HepG2 (cell line): ENCODE data around the gene BCKDHB. TPM values are rescaled to one million over a fixed set of nuclear protein-coding genes. Genes with fewer than 3 reads are reported as not detected.

Experiments
- ADNP ChIP-seq: sonication (generic); formaldehyde crosslinking; IDR thresholded peaks from 2 replicates; pipeline ENCODE4 v1.4.0; 2020; ENCODE audit warnings: missing genetic modification reagents
- BRF2 ChIP-seq: sonication (generic); formaldehyde crosslinking; IDR thresholded peaks from 2 replicates; pipeline ENCODE4 v1.8.1; 2022; ENCODE audit warnings: mild to moderate bottlenecking, missing genetic modification reagents
- CHCHD3 ChIP-seq: sonication (generic); formaldehyde crosslinking; IDR thresholded peaks from 2 replicates; pipeline ENCODE4 v1.8.0; 2022; ENCODE audit warnings: mild to moderate bottlenecking, missing genetic modification reagents, moderate library complexity
- HDAC2 ChIP-seq: sonication (generic); formaldehyde crosslinking; IDR thresholded peaks from 2 replicates; pipeline ENCODE4 v1.4.0; 2020; ENCODE audit warnings: missing genetic modification reagents
- IRX3 ChIP-seq: sonication (generic); formaldehyde crosslinking; IDR thresholded peaks from 2 replicates; pipeline ENCODE4 v1.8.1; 2023; ENCODE audit warnings: mild to moderate bottlenecking, low read depth, missing genetic modification reagents, borderline replicate concordance
- JARID2 ChIP-seq: sonication (generic); formaldehyde crosslinking; IDR thresholded peaks from 2 replicates; pipeline ENCODE4 v1.8.1; 2023; ENCODE audit warnings: missing genetic modification reagents, inconsistent platforms; ENCODE audit not compliant: insufficient replicate concordance
- MEIS2 ChIP-seq: sonication (generic); formaldehyde crosslinking; IDR thresholded peaks from 2 replicates; pipeline ENCODE4 v1.9.0; 2021; ENCODE audit warnings: mild to moderate bottlenecking, missing genetic modification reagents
- MTA3 ChIP-seq: sonication (generic); formaldehyde crosslinking; IDR thresholded peaks from 2 replicates; pipeline ENCODE4 v1.4.0; 2020; ENCODE audit warnings: missing genetic modification reagents
- NFKBIZ ChIP-seq: IDR thresholded peaks from 2 replicates; pipeline ENCODE4 v1.6.1; 2018; ENCODE audit warnings: missing genetic modification reagents, missing compliant biosample characterization
- PRPF4 ChIP-seq: fragments of 200-400 bp; formaldehyde crosslinking; IDR thresholded peaks from 2 replicates; pipeline ENCODE4 v1.6.1; 2016; ENCODE audit warnings: low read length, low read depth; ENCODE audit not compliant: poor library complexity, severe bottlenecking
- RFX1 ChIP-seq: fragments of 450-650 bp; IDR thresholded peaks from 2 replicates; pipeline ENCODE4 v1.6.1; 2017
- SMAD3 ChIP-seq: sonication (generic); formaldehyde crosslinking; IDR thresholded peaks from 2 replicates; pipeline ENCODE4 v1.4.0; 2020; ENCODE audit warnings: missing genetic modification reagents
- SP4 ChIP-seq: sonication (generic); formaldehyde crosslinking; IDR thresholded peaks from 2 replicates; pipeline ENCODE4 v1.8.1; 2023; ENCODE audit warnings: mild to moderate bottlenecking, missing genetic modification reagents
- STAG1 ChIP-seq: sonication (generic); formaldehyde crosslinking; IDR thresholded peaks from 2 replicates; pipeline ENCODE4 v1.4.0; 2020; ENCODE audit warnings: missing genetic modification reagents
- TFAP4 ChIP-seq: sonication (generic); IDR thresholded peaks from 2 replicates; pipeline ENCODE4 v1.6.1; 2016; ENCODE audit warnings: low read depth, borderline replicate concordance
- XRCC5 ChIP-seq: fragments of 200-400 bp; formaldehyde crosslinking; optimal IDR thresholded peaks from 2 replicates; pipeline ENCODE3; 2017; ENCODE audit warnings: mild to moderate bottlenecking, low read length
- ZFP90 ChIP-seq: sonication (generic); formaldehyde crosslinking; IDR thresholded peaks from 2 replicates; pipeline ENCODE4 v1.8.0; 2022; ENCODE audit warnings: missing genetic modification reagents, mild to moderate bottlenecking, inconsistent platforms, borderline replicate concordance
- ZNF101 ChIP-seq: sonication (generic); formaldehyde crosslinking; IDR thresholded peaks from 2 replicates; pipeline ENCODE4 v1.4.0; 2020; ENCODE audit warnings: mild to moderate bottlenecking, low read depth, missing genetic modification reagents, borderline replicate concordance
- ZNF225 ChIP-seq: sonication (generic); formaldehyde crosslinking; IDR thresholded peaks from 2 replicates; pipeline ENCODE4 v1.4.0; 2020; ENCODE audit warnings: mild to moderate bottlenecking, missing genetic modification reagents
- ZNF264 ChIP-seq: sonication (generic); formaldehyde crosslinking; IDR thresholded peaks from 2 replicates; pipeline ENCODE4 v1.4.0; 2020; ENCODE audit warnings: missing genetic modification reagents
- ZNF296 ChIP-seq: sonication (generic); formaldehyde crosslinking; conservative IDR thresholded peaks from 2 replicates; pipeline ENCODE4 v1.5.0; 2020; ENCODE audit warnings: mild to moderate bottlenecking, missing genetic modification reagents
- ZNF432 ChIP-seq: sonication (generic); formaldehyde crosslinking; IDR thresholded peaks from 2 replicates; pipeline ENCODE4 v1.5.0; 2020; ENCODE audit warnings: missing genetic modification reagents, mild to moderate bottlenecking, borderline replicate concordance
- ZNF543 ChIP-seq: sonication (generic); formaldehyde crosslinking; IDR thresholded peaks from 2 replicates; pipeline ENCODE4 v1.4.0; 2020; ENCODE audit warnings: mild to moderate bottlenecking, missing genetic modification reagents
- ZZZ3 ChIP-seq: sonication (generic); formaldehyde crosslinking; IDR thresholded peaks from 2 replicates; pipeline ENCODE4 v1.4.0; 2020; ENCODE audit warnings: missing genetic modification reagents, mild to moderate bottlenecking, borderline replicate concordance
- polyA plus RNA-seq, 8 experiments: library from polyadenylated mRNA; depleted of rRNA in 3 of 8; stranded (reverse) in 7 of 8; unstranded in 1 of 8; fragments of >200 nt; fragmentation: Illumina TruSeq in 4 of 8; extraction: Trizol in 4 of 8; gene quantifications; 2 replicates each; pipeline versions ENCODE4 v1.2.1 to v1.2.3, GENCODE V29; 2011 to 2016; ENCODE audit warnings: low read depth in 4 of 8, missing spikeins in 1 of 8, mixed read lengths in 1 of 8; ENCODE audit not compliant: insufficient read depth in 1 of 8
- total RNA-seq, 5 experiments: library from RNA; depleted of rRNA; stranded (reverse); fragments of >200 nt; fragmentation: Illumina TruSeq; extraction: Trizol; gene quantifications; 2 replicates each; pipeline ENCODE4 v1.2.3, GENCODE V29; 2016; ENCODE audit warnings: low read depth in 1 of 5
- TF ChIP-seq, protein P1 (sequence below): sonication (generic); formaldehyde crosslinking; IDR thresholded peaks from 2 replicates; pipeline ENCODE4 v1.5.0; 2020; ENCODE audit warnings: missing genetic modification reagents
- TF ChIP-seq, protein P2 (sequence below): sonication (generic); formaldehyde crosslinking; IDR thresholded peaks from 2 replicates; pipeline ENCODE4 v1.4.0; 2020; ENCODE audit warnings: missing genetic modification reagents

Gene BCKDHB
- total and polyA plus RNA-seq, 2 of the 13 experiments (the other 11 are each of a cell fraction or from before 2014, with no cell fraction given): 10.8 to 13.6 TPM

- TF ChIP-seq NFKBIZ (CRISPR knock-in tag) (no peak), PRPF4 (no peak), ZNF225 (CRISPR knock-in tag) (peak; percentile 71; the same call in 1 of the 2 replicates), ADNP (no peak), IRX3 (CRISPR knock-in tag) (no peak), SP4 (CRISPR knock-in tag) (peak; percentile 63; the same call in 1 of the 2 replicates), ZNF432 (CRISPR knock-in tag) (no peak), ZFP90 (CRISPR knock-in tag) (peak; percentile 58; the same call in 1 of the 2 replicates), SMAD3 (CRISPR knock-in tag) (no peak), MEIS2 (CRISPR knock-in tag) (peak; percentile 73; the same call in 1 of the 2 replicates), CHCHD3 (CRISPR knock-in tag) (0 out of 2 replicates have a peak, but pooled peaks have one; percentile 49), XRCC5 (no peak), JARID2 (CRISPR knock-in tag) (no peak), STAG1 (CRISPR knock-in tag) (0 out of 2 replicates have a peak, but pooled peaks have one; percentile 8), ZNF296 (CRISPR knock-in tag) (0 out of 2 replicates have a peak, but pooled peaks have one; percentile 8), ZNF264 (CRISPR knock-in tag) (peak; percentile 68; the same call in 1 of the 2 replicates), ZZZ3 (CRISPR knock-in tag) (no peak), HDAC2 (no peak), RFX1 (no peak), ZNF101 (CRISPR knock-in tag) (no peak), BRF2 (CRISPR knock-in tag) (no peak), MTA3 (CRISPR knock-in tag) (no peak), TFAP4 (peak; percentile 35; the same call in 1 of the 2 replicates), ZNF543 (CRISPR knock-in tag) (peak; percentile 86; the same call in 1 of the 2 replicates)
- TF ChIP-seq, protein P1, sequence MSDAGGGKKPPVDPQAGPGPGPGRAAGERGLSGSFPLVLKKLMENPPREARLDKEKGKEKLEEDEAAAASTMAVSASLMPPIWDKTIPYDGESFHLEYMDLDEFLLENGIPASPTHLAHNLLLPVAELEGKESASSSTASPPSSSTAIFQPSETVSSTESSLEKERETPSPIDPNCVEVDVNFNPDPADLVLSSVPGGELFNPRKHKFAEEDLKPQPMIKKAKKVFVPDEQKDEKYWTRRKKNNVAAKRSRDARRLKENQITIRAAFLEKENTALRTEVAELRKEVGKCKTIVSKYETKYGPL (CRISPR knock-in tag): no peak
- TF ChIP-seq, protein P2, sequence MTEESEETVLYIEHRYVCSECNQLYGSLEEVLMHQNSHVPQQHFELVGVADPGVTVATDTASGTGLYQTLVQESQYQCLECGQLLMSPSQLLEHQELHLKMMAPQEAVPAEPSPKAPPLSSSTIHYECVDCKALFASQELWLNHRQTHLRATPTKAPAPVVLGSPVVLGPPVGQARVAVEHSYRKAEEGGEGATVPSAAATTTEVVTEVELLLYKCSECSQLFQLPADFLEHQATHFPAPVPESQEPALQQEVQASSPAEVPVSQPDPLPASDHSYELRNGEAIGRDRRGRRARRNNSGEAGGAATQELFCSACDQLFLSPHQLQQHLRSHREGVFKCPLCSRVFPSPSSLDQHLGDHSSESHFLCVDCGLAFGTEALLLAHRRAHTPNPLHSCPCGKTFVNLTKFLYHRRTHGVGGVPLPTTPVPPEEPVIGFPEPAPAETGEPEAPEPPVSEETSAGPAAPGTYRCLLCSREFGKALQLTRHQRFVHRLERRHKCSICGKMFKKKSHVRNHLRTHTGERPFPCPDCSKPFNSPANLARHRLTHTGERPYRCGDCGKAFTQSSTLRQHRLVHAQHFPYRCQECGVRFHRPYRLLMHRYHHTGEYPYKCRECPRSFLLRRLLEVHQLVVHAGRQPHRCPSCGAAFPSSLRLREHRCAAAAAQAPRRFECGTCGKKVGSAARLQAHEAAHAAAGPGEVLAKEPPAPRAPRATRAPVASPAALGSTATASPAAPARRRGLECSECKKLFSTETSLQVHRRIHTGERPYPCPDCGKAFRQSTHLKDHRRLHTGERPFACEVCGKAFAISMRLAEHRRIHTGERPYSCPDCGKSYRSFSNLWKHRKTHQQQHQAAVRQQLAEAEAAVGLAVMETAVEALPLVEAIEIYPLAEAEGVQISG (CRISPR knock-in tag): peak; percentile 75
Observed at GRCh38 chr6:80106418-80107235, at the start of gene BCKDHB (continued).
